Tibial nerve (tissue), 4 donors: ENCODE results near the gene ZNF850. TPM values are rescaled to one million over a fixed set of nuclear protein-coding genes. Genes with fewer than 3 reads are reported as not detected.
"Not testable (repeated sequence)": the region's sequence is repeated elsewhere in the genome, so short reads cannot be mapped to it uniquely, and the experiment has no call there.

Experiments used
- DNase-seq, 2 donors: peaks; one replicate each; pipeline ENCODE4 v3.0.0-alpha.2; 2019; ENCODE audit warnings: low spot score in 2 of 2
- H3K27ac ChIP-seq, 4 donors: fragments of 200-600 bp; sonication (generic) in 3 of 4; one replicate each; pipeline ENCODE4 v1.5.1; 2017 to 2019; ENCODE audit warnings: mild to moderate bottlenecking in 1 of 4
- H3K27me3 ChIP-seq, 2 donors: fragments of 200-600 bp; sonication (generic) in 1 of 2; one replicate each; pipeline versions ENCODE4 v1.5.1 to v1.6.0; 2017 to 2019
- H3K36me3 ChIP-seq, 3 donors: fragments of 200-600 bp; sonication (generic); one replicate each; pipeline ENCODE4 v1.5.1; 2018 to 2019
- H3K4me1 ChIP-seq, 4 donors: fragments of 200-600 bp; sonication (generic) in 3 of 4; one replicate each; pipeline ENCODE4 v1.5.1; 2017 to 2019
- H3K4me3 ChIP-seq, 4 donors: fragments of 200-600 bp; sonication (generic) in 3 of 4; one replicate each; pipeline ENCODE4 v1.5.1; 2017 to 2019; ENCODE audit warnings: mild to moderate bottlenecking in 1 of 4, moderate library complexity in 1 of 4
- H3K9me3 ChIP-seq, 4 donors: fragments of 200-600 bp; sonication (generic) in 3 of 4; one replicate each; pipeline ENCODE4 v1.5.1; 2017 to 2019
- CTCF ChIP-seq, 5 experiments: fragments of 200-600 bp in 3 of 5; fragments of 450-650 bp in 2 of 5; sonication (generic) in 3 of 5; IDR thresholded peaks; one replicate each; pipeline ENCODE4 v1.5.1; 2016 to 2019; ENCODE audit warnings: antibody characterized with exemption in 5 of 5, mild to moderate bottlenecking in 3 of 5, moderate library complexity in 2 of 5
- EP300 ChIP-seq, 2 donors: sonication (generic); formaldehyde crosslinking; IDR thresholded peaks; one replicate each; pipeline ENCODE4 v1.6.1; 2017; ENCODE audit warnings: antibody characterized with exemption in 2 of 2, mild to moderate bottlenecking in 1 of 2
- POLR2A ChIP-seq, 2 donors: fragments of 450-650 bp; IDR thresholded peaks; one replicate each; pipeline ENCODE4 v1.6.1; 2017; ENCODE audit warnings: antibody characterized with exemption in 2 of 2, mild to moderate bottlenecking in 2 of 2, moderate library complexity in 2 of 2
- WGBS, 2 donors: methylation state at CpG; one replicate each; pipeline ENCODE4 v1.1.5; 2018; 5-methylcytosine and 5-hydroxymethylcytosine counted together
- total RNA-seq, 4 donors: library from RNA; depleted of rRNA; stranded (reverse); fragments of >200 nt; gene quantifications; one replicate each; pipeline ENCODE4 v1.1.0, GENCODE V29; 2016

The ZNF850 gene
- total RNA-seq, 4 donors from 2014 or later: 2.4 to 3.3 (median 3.1) TPM

- H3K4me1 ChIP-seq: peaks cover 0 to 21% (median 0%) of the 10 kb centered on the region in 4 donors
- TF ChIP-seq POLR2A (IDR thresholded peaks at IDR 0.05) (no peak), EP300 (IDR thresholded peaks at IDR 0.05) (no peak), CTCF (IDR thresholded peaks at IDR 0.05) (no peak)
- no peaks in the 10 kb centered on the region for H3K27me3 ChIP-seq
- peak overlapping the region; percentile 36 to 90 (median 72) for H3K27ac ChIP-seq
- peak overlapping the region; percentile 52 to 75 (median 64) for H3K4me3 ChIP-seq
- DNase-seq: peak in 1 of 2 donors; percentile 36
- peaks cover 0 to 33% (median 0%) of the 10 kb centered on the region in 3 donors for H3K36me3 ChIP-seq
- 1 to 2% methylated on average over 29 of the region's 29 CpGs for WGBS, 2 donors
- H3K9me3 ChIP-seq: peaks cover 0 to 58% (median 6%) of the 10 kb centered on the region in 4 donors
Measured at GRCh38 chr19:36771261-36772231, 1.1 kb downstream of the ZNF850 start.

- WGBS, 2 donors: 97 to 98% methylated on average over 4 of the region's 4 CpGs
- Histone ChIP-seq H3K9me3 (peaks cover 12 to 100% (median 59%) of the 10 kb centered on the region in 4 donors), H3K27ac (no peak overlapping the region), H3K4me1 (no peaks in the 10 kb centered on the region), H3K4me3 (no peak overlapping the region), H3K36me3 (peaks cover 6 to 100% (median 13%) of the 10 kb centered on the region in 3 donors), H3K27me3 (no peaks in the 10 kb centered on the region)
- DNase-seq: no peak
- no peak for TF ChIP-seq CTCF (IDR thresholded peaks at IDR 0.05)
- TF ChIP-seq POLR2A (IDR thresholded peaks at IDR 0.05): no peak
- TF ChIP-seq EP300 (IDR thresholded peaks at IDR 0.05): no peak
Measured at GRCh38 chr19:36750066-36750691, 22.4 kb downstream of the ZNF850 start.

- H3K27ac ChIP-seq, H3K27me3 ChIP-seq, DNase-seq, H3K4me1 ChIP-seq, H3K4me3 ChIP-seq: not testable (repeated sequence)
- H3K9me3 ChIP-seq: peaks cover 12 to 100% (median 59%) of the 10 kb centered on the region in 4 donors
- peaks cover 6 to 100% (median 13%) of the 10 kb centered on the region in 3 donors for H3K36me3 ChIP-seq
- WGBS, 2 donors: 94 to 95% methylated on average over 8 of the region's 8 CpGs
Measured at GRCh38 chr19:36749613-36750012, 23.0 kb downstream of the ZNF850 start.

GRCh38 chr19:36748431-36749275 is 24.0 kb downstream of the ZNF850 start:
- no peak overlapping the region for H3K27ac ChIP-seq
- no peaks in the 10 kb centered on the region for H3K4me1 ChIP-seq
- no peak overlapping the region for H3K4me3 ChIP-seq
- peaks cover 6 to 100% (median 13%) of the 10 kb centered on the region in 3 donors for H3K36me3 ChIP-seq
- TF ChIP-seq POLR2A (IDR thresholded peaks at IDR 0.05) (no peak), EP300 (IDR thresholded peaks at IDR 0.05) (no peak), CTCF (IDR thresholded peaks at IDR 0.05) (no peak)
- H3K9me3 ChIP-seq: peaks cover 12 to 100% (median 60%) of the 10 kb centered on the region in 4 donors
- H3K27me3 ChIP-seq: no peaks in the 10 kb centered on the region
- WGBS, 2 donors: 93 to 96% methylated on average over 10 of the region's 10 CpGs
- no peak for DNase-seq

GRCh38 chr19:36747750-36748149 is 24.9 kb downstream of the ZNF850 start:
- Histone ChIP-seq H3K27me3 (no peaks in the 10 kb centered on the region), H3K9me3 (peaks cover 12 to 100% (median 61%) of the 10 kb centered on the region in 4 donors), H3K4me3 (no peak overlapping the region), H3K4me1 (no peaks in the 10 kb centered on the region), H3K36me3 (peaks cover 6 to 100% (median 13%) of the 10 kb centered on the region in 3 donors), H3K27ac (no peak overlapping the region)
- 93 to 95% methylated on average over 10 of the region's 10 CpGs for WGBS, 2 donors
- TF ChIP-seq POLR2A (IDR thresholded peaks at IDR 0.05) (no peak), EP300 (IDR thresholded peaks at IDR 0.05) (no peak), CTCF (IDR thresholded peaks at IDR 0.05) (no peak)
- DNase-seq: no peak
